Activated CD4-positive, alpha-beta T cell treated with anti-CD3 and anti-CD28 coated beads, Interleukin-2, amount 10 ng/mL, durations not matched to agents 24 days and 14 days (primary cell): ENCODE measurements around the gene SLC66A1. TPM values are rescaled to one million over a fixed set of nuclear protein-coding genes. Genes with fewer than 3 reads are reported as not detected.

Experiments
- DNase-seq: peaks from one replicate; pipeline ENCODE4 v3.0.0; 2022
- H3K27ac Mint-ChIP-seq: one replicate; pipeline ENCODE4 v1.8.0; 2022; ENCODE audit warnings: mild to moderate bottlenecking, mixed read lengths
- H3K27me3 Mint-ChIP-seq: one replicate; pipeline ENCODE4 v1.8.0; 2022; ENCODE audit warnings: mixed read lengths
- H3K36me3 Mint-ChIP-seq: one replicate; pipeline ENCODE4 v1.8.0; 2022; ENCODE audit warnings: low read depth, mild to moderate bottlenecking, mixed read lengths
- H3K4me1 Mint-ChIP-seq: one replicate; pipeline ENCODE4 v1.8.0; 2021; ENCODE audit warnings: mixed read lengths
- H3K4me3 Mint-ChIP-seq: one replicate; pipeline ENCODE4 v1.8.0; 2022; ENCODE audit warnings: mild to moderate bottlenecking, moderate library complexity, mixed read lengths
- H3K9me3 Mint-ChIP-seq: one replicate; pipeline ENCODE4 v1.8.0; 2021; ENCODE audit warnings: mixed read lengths
- intact Hi-C: fragments of 100-400 bp; cut with micrococcal nuclease; formaldehyde crosslinking; loops from one replicate; pipeline ENCODE4 v1.15.1; 2023
- total RNA-seq: library from RNA; stranded (reverse); gene quantifications from 2 replicates; pipeline ENCODE4 v1.2.3, GENCODE V29; 2022

SLC66A1 gene
- total RNA-seq, 1 donor from 2014 or later: 10.1 TPM

GRCh38 chr1:19373211-19374082 is 61.3 kb downstream of the SLC66A1 start:
- Mint-ChIP-seq H3K36me3 (peaks cover 30% of the 10 kb centered on the region), H3K27ac (no peak overlapping the region)

GRCh38 chr1:19374083-19374801 is 62.1 kb downstream of the SLC66A1 start:
- peaks cover 9% of the 10 kb centered on the region for H3K4me1 Mint-ChIP-seq
- H3K36me3 Mint-ChIP-seq: peaks cover 32% of the 10 kb centered on the region
- no peaks in the 10 kb centered on the region for H3K9me3 Mint-ChIP-seq
- intact Hi-C loops: no loop called here
- DNase-seq: no peak
- H3K4me3 Mint-ChIP-seq: no peak overlapping the region
- no peak overlapping the region for H3K27ac Mint-ChIP-seq
- H3K27me3 Mint-ChIP-seq: no peaks in the 10 kb centered on the region

More at GRCh38 chr1:19373211-19374082, 61.3 kb downstream of the SLC66A1 start:
- Mint-ChIP-seq H3K27me3 (no peaks in the 10 kb centered on the region), H3K4me1 (peaks cover 8% of the 10 kb centered on the region), H3K9me3 (no peaks in the 10 kb centered on the region), H3K4me3 (no peak overlapping the region)
- DNase-seq: no peak
- intact Hi-C loops: no loop called here

GRCh38 chr1:19374926-19375325 is 62.8 kb downstream of the SLC66A1 start:
- Mint-ChIP-seq H3K4me1 (peaks cover 13% of the 10 kb centered on the region), H3K9me3 (no peaks in the 10 kb centered on the region), H3K4me3 (no peak overlapping the region), H3K36me3 (peaks cover 37% of the 10 kb centered on the region), H3K27me3 (no peaks in the 10 kb centered on the region), H3K27ac (no peak overlapping the region)
- no peak for DNase-seq
- intact Hi-C loops: no loop called here

DNA sequence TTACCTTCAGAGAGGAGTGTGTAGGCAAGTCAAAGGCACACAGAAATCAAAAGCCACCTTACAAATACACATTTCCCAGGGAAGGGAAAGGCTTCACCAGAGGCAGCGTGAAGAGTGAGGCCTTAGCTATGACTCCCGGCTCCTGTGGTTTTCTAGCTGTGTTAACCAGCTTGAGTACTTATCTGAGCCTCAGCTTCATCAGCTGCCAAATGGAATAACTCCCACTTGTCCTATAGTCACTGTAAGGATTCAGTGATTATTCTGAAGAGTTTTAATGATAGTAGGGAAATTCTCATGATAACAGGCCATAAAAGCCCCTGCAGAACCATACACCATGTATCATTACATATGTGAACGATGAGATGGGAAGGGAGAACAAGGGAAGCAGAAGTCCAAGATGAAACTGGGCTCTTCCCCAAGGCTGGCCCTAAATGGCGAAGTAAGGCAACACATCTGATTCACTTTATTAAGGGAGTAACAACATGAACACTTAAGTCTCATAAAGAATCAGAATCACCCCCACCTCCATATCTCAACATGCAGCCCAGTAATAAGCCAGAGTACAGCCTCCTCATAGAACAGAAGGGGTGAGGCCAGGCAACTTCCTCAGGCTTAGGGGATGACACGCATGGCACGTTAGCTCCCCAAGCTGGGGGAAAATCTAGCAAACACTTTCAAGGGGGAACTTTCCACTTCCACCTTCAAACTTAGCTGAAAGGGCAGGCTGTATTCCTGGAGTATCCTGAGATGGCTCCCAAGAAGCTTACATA is 63.7 kb downstream of the SLC66A1 start:
- Mint-ChIP-seq H3K4me3 (no peak overlapping the region), H3K36me3 (peaks cover 40% of the 10 kb centered on the region), H3K27ac (no peak overlapping the region), H3K27me3 (no peaks in the 10 kb centered on the region), H3K4me1 (peaks cover 13% of the 10 kb centered on the region), H3K9me3 (no peaks in the 10 kb centered on the region)
- no peak for DNase-seq
- intact Hi-C loops: no loop called here

GRCh38 chr1:19376428-19377372 is 64.6 kb downstream of the SLC66A1 start:
- Mint-ChIP-seq H3K4me3 (no peak overlapping the region), H3K36me3 (peaks cover 43% of the 10 kb centered on the region), H3K27me3 (no peaks in the 10 kb centered on the region), H3K27ac (no peak overlapping the region), H3K4me1 (peaks cover 14% of the 10 kb centered on the region), H3K9me3 (no peaks in the 10 kb centered on the region)
- no peak for DNase-seq
- intact Hi-C loops: no loop called here

GRCh38 chr1:19377812-19378718 is 65.9 kb downstream of the SLC66A1 start:
- Mint-ChIP-seq H3K27ac (peak overlapping the region; percentile 30), H3K4me1 (peaks cover 14% of the 10 kb centered on the region)
- intact Hi-C loops: no loop called here

More at GRCh38 chr1:19377812-19378718, 65.9 kb downstream of the SLC66A1 start:
- Mint-ChIP-seq H3K27me3 (no peaks in the 10 kb centered on the region), H3K36me3 (peaks cover 50% of the 10 kb centered on the region), H3K9me3 (no peaks in the 10 kb centered on the region), H3K4me3 (no peak overlapping the region)
- DNase-seq: no peak

Other genes starting within 250 kb of the SLC66A1 start
- gene UBR4, start 102.1 kb upstream of the SLC66A1 start, total RNA-seq: 145 and 162 TPM in 2 replicates
- 67.9 and 71.1 TPM in 2 replicates for gene EMC1, start 60.8 kb upstream of the SLC66A1 start, total RNA-seq
- gene MRTO4, start 60.5 kb upstream of the SLC66A1 start, total RNA-seq: 132 and 135 TPM in 2 replicates
- gene AKR7A3, start 23.6 kb upstream of the SLC66A1 start, total RNA-seq: 1.8 and 2.5 TPM in 2 replicates
- gene AKR7A2, start 182 bp upstream of the SLC66A1 start, total RNA-seq: 33.6 and 35.4 TPM in 2 replicates
- 291 and 297 TPM in 2 replicates for gene CAPZB, start 173.2 kb downstream of the SLC66A1 start, total RNA-seq